ENCODE results near the gene RNF5. TPM values are rescaled to one million over a fixed set of nuclear protein-coding genes. Genes with fewer than 3 reads are reported as not detected.
A peak's percentile ranks its signal among the peaks of the same experiment; 100 is the strongest.

Gene RNF5
- total and polyA plus RNA-seq, 9 of the 15 experiments (the other 6 are each of a cell fraction or from before 2014, with no cell fraction given), result 62.2 to 245 (median 129) TPM

GRCh38 chr6:32168807-32169591 is 9.2 kb upstream of the RNF5 start (continued):
- no peak for TF ChIP-seq SMAD3 (CRISPR knock-in tag; conservative IDR thresholded peaks at IDR 0.05)
- peak in 1 of 2 experiments; percentile 63; a peak in 3 of 4 replicates for TF ChIP-seq MLLT1 (IDR thresholded peaks at IDR 0.05)
- 0 out of 2 replicates have a peak, but pooled peaks have one; percentile 45 for TF ChIP-seq JUN (IDR thresholded peaks at IDR 0.05; ENCODE audit: borderline replicate concordance, low read depth, low read length)
- no peak for TF ChIP-seq JUN (CRISPR knock-in tag; IDR thresholded peaks at IDR 0.05; ENCODE audit: borderline replicate concordance)
- TF ChIP-seq NCOR1 (IDR thresholded peaks at IDR 0.05), result peak; percentile 73
- no peak for TF ChIP-seq ZNF280A (IDR thresholded peaks at IDR 0.05; ENCODE audit: low read depth, partially characterized antibody)
- TF ChIP-seq GATAD2A (IDR thresholded peaks at IDR 0.05), result 0 out of 2 replicates have a peak, but pooled peaks have one; percentile 60
- TF ChIP-seq, protein P1, sequence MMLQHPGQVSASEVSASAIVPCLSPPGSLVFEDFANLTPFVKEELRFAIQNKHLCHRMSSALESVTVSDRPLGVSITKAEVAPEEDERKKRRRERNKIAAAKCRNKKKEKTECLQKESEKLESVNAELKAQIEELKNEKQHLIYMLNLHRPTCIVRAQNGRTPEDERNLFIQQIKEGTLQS (IDR thresholded peaks at IDR 0.05), result peak; percentile 75
- TF ChIP-seq, protein P1 (CRISPR knock-in tag; conservative IDR thresholded peaks at IDR 0.05), result no peak
- no peak for TF ChIP-seq ZNF395 (CRISPR knock-in tag; IDR thresholded peaks at IDR 0.05)
- TF ChIP-seq DMBX1 (CRISPR knock-in tag; IDR thresholded peaks at IDR 0.05; ENCODE audit: borderline replicate concordance), result 0 out of 2 replicates have a peak, but pooled peaks have one; percentile 16
- no peak for TF ChIP-seq FOXA3 (CRISPR knock-in tag; conservative IDR thresholded peaks at IDR 0.05 in 1 of 2, IDR thresholded peaks at IDR 0.05 in 1 of 2)
- TF ChIP-seq EZH2 (IDR thresholded peaks at IDR 0.05; ENCODE audit: borderline replicate concordance, low read depth, low read length), result no peak
- TF ChIP-seq TEAD4 (IDR thresholded peaks at IDR 0.05; ENCODE audit: low read length), result no peak; the same call in 1 of the 2 replicates
- TF ChIP-seq TEAD4 (CRISPR knock-in tag; IDR thresholded peaks at IDR 0.05; ENCODE audit: borderline replicate concordance), result no peak
- TF ChIP-seq, protein P2, sequence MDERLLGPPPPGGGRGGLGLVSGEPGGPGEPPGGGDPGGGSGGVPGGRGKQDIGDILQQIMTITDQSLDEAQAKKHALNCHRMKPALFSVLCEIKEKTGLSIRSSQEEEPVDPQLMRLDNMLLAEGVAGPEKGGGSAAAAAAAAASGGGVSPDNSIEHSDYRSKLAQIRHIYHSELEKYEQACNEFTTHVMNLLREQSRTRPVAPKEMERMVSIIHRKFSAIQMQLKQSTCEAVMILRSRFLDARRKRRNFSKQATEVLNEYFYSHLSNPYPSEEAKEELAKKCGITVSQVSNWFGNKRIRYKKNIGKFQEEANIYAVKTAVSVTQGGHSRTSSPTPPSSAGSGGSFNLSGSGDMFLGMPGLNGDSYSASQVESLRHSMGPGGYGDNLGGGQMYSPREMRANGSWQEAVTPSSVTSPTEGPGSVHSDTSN (CRISPR knock-in tag; IDR thresholded peaks at IDR 0.05; ENCODE audit: low read depth), result no peak
- TF ChIP-seq, protein P2 (tag; conservative IDR thresholded peaks at IDR 0.05; ENCODE audit: low read depth), result no peak

Data from K562 (cell line).